Smooth muscle cell (in vitro differentiated cells): Measurements from ENCODE around the gene VCY1B. TPM values are rescaled to one million over a fixed set of nuclear protein-coding genes. Genes with fewer than 3 reads are reported as not detected.
"Not testable (repeated sequence)": the region's sequence is repeated elsewhere in the genome, so short reads cannot be mapped to it uniquely, and the experiment has no call there.

Experiments used
- DNase-seq: peaks from one replicate; lab custom pipeline; 2025; ENCODE audit not compliant: unreplicated experiment; lab: John Stamatoyannopoulos, UW
- H2AFZ ChIP-seq: fragments of 200-600 bp; sonication (generic); 2 replicates; pipeline ENCODE4 v1.6.0; 2016; ENCODE audit warnings: antibody characterized with exemption, low read depth, mild to moderate bottlenecking
- H3F3A ChIP-seq: fragments of 200-600 bp; sonication (generic); 2 replicates; pipeline ENCODE4 v1.6.0; 2017; ENCODE audit warnings: antibody characterized with exemption, low read depth
- H3K27ac ChIP-seq: fragments of 200-600 bp; sonication (generic); 2 replicates; pipeline ENCODE4 v1.5.1; 2016; ENCODE audit warnings: low read depth, mild to moderate bottlenecking
- H3K27me3 ChIP-seq: fragments of 200-600 bp; sonication (generic); 2 replicates; pipeline ENCODE4 v1.6.1; 2016; ENCODE audit warnings: low read depth, mild to moderate bottlenecking
- H3K36me3 ChIP-seq: fragments of 200-600 bp; sonication (generic); 2 replicates; pipeline ENCODE4 v1.5.1; 2016; ENCODE audit warnings: low read depth
- H3K4me1 ChIP-seq: fragments of 200-600 bp; sonication (generic); 2 replicates; pipeline ENCODE4 v1.5.1; 2016; ENCODE audit warnings: low read depth
- H3K4me2 ChIP-seq: fragments of 200-600 bp; sonication (generic); 2 replicates; pipeline ENCODE4 v1.6.0; 2016; ENCODE audit warnings: mild to moderate bottlenecking
- H3K4me3 ChIP-seq: fragments of 200-600 bp; sonication (generic); 2 replicates; pipeline ENCODE4 v1.5.1; 2016; ENCODE audit warnings: mild to moderate bottlenecking
- H3K79me2 ChIP-seq: fragments of 200-600 bp; sonication (generic); 2 replicates; pipeline ENCODE4 v1.6.0; 2016; ENCODE audit warnings: low read depth, mild to moderate bottlenecking
- H3K9ac ChIP-seq: fragments of 200-600 bp; sonication (generic); 2 replicates; pipeline ENCODE4 v1.6.0; 2016; ENCODE audit warnings: low read depth
- H3K9me3 ChIP-seq: fragments of 200-600 bp; sonication (generic); replicated peaks from 2 replicates; pipeline ENCODE4 v1.5.1; 2016; ENCODE audit warnings: low read depth
- H4K20me1 ChIP-seq: fragments of 200-600 bp; sonication (generic); 2 replicates; pipeline ENCODE4 v1.6.0; 2016; ENCODE audit warnings: low read depth
- WGBS: methylation state at CpG from one replicate; pipeline ENCODE4 v1.1.7; 2016; ENCODE audit warnings: low lambda C conversion rate; 5-methylcytosine and 5-hydroxymethylcytosine counted together
- polyA plus RNA-seq: library from polyadenylated mRNA; unstranded; fragments of >200 nt; fragmentation: Nextera tagmentation; extraction: Ambion mirVana; gene quantifications from 2 replicates; pipeline ENCODE4 v1.2.1, GENCODE V29; 2016
- total RNA-seq: library from RNA; depleted of rRNA; stranded (reverse); fragments of >200 nt; gene quantifications from 2 replicates; pipeline ENCODE4 v1.2.3, GENCODE V29; 2014
- TF ChIP-seq, protein P1 (sequence below): fragments of 200-600 bp; sonication (generic); IDR thresholded peaks from 2 replicates; pipeline ENCODE4 v1.5.1; 2017; ENCODE audit warnings: borderline replicate concordance, mild to moderate bottlenecking, antibody characterized with exemption; ENCODE audit not compliant: insufficient read depth, poor library complexity, severe bottlenecking

The VCY1B gene
- total RNA-seq (not detected in 2 replicates), polyA plus RNA-seq (not detected in 2 replicates)

GRCh38 chrY:14055927-14056326 lies at the start of gene VCY1B:
Gene VCY1B (plus strand): TSS chrY:14056227. CDS start chrY:14056290, 63 bp downstream.
- not testable (repeated sequence) for H3K9ac ChIP-seq, H3K4me3 ChIP-seq, H3K79me2 ChIP-seq, DNase-seq, H3K27me3 ChIP-seq, H3K4me1 ChIP-seq, H4K20me1 ChIP-seq, H3F3A ChIP-seq, H2AFZ ChIP-seq, H3K27ac ChIP-seq, H3K4me2 ChIP-seq, H3K9me3 ChIP-seq, H3K36me3 ChIP-seq
- no CpG with 5 or more reads among the region's 19 CpGs for WGBS

DNA sequence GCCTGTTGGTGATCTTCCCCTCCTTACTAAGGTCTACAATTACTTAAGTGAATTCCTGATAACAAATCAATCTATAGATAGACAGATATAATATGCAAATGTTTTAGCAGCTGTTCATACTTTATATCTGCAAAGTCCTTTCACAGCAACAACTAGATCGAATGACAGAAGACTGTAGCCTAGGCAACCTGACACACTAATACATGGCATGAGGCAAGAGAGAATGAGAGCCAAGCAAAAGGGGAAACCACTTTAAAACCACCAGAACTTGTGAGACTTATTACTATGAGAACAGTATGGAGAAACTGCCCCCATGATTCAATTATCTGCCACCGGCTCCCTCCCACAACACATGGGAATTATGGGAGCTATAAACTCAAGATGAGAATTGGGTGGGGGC lies 44.1 kb upstream of the VCY1B start:
- not testable (repeated sequence) for H3K9me3 ChIP-seq, H3F3A ChIP-seq, H3K27ac ChIP-seq, H3K36me3 ChIP-seq, H3K27me3 ChIP-seq, H3K4me1 ChIP-seq, H2AFZ ChIP-seq, H3K79me2 ChIP-seq, H3K4me3 ChIP-seq, DNase-seq, H3K9ac ChIP-seq, H4K20me1 ChIP-seq, H3K4me2 ChIP-seq
- no CpG with 5 or more reads among the region's 2 CpGs for WGBS

- H3K27me3 ChIP-seq, H4K20me1 ChIP-seq, H3K9me3 ChIP-seq, DNase-seq, H3F3A ChIP-seq, H3K36me3 ChIP-seq, H3K4me1 ChIP-seq, H3K9ac ChIP-seq, H2AFZ ChIP-seq, H3K27ac ChIP-seq, H3K4me2 ChIP-seq, H3K4me3 ChIP-seq, H3K79me2 ChIP-seq: not testable (repeated sequence)
- WGBS, result no CpG with 5 or more reads among the region's 2 CpGs
Observed at GRCh38 chrY:14030395-14030794, 25.6 kb upstream of the VCY1B start.

- TF ChIP-seq, protein P1, sequence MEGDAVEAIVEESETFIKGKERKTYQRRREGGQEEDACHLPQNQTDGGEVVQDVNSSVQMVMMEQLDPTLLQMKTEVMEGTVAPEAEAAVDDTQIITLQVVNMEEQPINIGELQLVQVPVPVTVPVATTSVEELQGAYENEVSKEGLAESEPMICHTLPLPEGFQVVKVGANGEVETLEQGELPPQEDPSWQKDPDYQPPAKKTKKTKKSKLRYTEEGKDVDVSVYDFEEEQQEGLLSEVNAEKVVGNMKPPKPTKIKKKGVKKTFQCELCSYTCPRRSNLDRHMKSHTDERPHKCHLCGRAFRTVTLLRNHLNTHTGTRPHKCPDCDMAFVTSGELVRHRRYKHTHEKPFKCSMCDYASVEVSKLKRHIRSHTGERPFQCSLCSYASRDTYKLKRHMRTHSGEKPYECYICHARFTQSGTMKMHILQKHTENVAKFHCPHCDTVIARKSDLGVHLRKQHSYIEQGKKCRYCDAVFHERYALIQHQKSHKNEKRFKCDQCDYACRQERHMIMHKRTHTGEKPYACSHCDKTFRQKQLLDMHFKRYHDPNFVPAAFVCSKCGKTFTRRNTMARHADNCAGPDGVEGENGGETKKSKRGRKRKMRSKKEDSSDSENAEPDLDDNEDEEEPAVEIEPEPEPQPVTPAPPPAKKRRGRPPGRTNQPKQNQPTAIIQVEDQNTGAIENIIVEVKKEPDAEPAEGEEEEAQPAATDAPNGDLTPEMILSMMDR, result no peak
- Histone ChIP-seq H3K4me2 (no peak overlapping the region), H3K79me2 (no peaks in the 10 kb centered on the region), H3K9ac (no peak overlapping the region), H3K4me1 (no peaks in the 10 kb centered on the region), H3F3A (no peaks in the 10 kb centered on the region), H4K20me1 (no peaks in the 10 kb centered on the region), H2AFZ (no peak overlapping the region), H3K36me3 (no peaks in the 10 kb centered on the region), H3K4me3 (no peak overlapping the region), H3K27me3 (no peaks in the 10 kb centered on the region), H3K9me3 (no peaks in the 10 kb centered on the region), H3K27ac (no peak overlapping the region)
- no peak for DNase-seq
- no CpG with 5 or more reads among the region's 1 CpG for WGBS
Observed at GRCh38 chrY:14085877-14086276, 29.9 kb downstream of the VCY1B start.

Other genes starting within 250 kb of the VCY1B start
- gene VCY, start 69.8 kb upstream of the VCY1B start, total RNA-seq, result not detected in 2 replicates
- gene VCY, start 69.8 kb upstream of the VCY1B start, polyA plus RNA-seq, result not detected in 2 replicates